ENCODE data around the gene SNX20.

- TF ChIP-seq POLR2A (IDR thresholded peaks at IDR 0.05), result no peak
- TF ChIP-seq, protein P1, sequence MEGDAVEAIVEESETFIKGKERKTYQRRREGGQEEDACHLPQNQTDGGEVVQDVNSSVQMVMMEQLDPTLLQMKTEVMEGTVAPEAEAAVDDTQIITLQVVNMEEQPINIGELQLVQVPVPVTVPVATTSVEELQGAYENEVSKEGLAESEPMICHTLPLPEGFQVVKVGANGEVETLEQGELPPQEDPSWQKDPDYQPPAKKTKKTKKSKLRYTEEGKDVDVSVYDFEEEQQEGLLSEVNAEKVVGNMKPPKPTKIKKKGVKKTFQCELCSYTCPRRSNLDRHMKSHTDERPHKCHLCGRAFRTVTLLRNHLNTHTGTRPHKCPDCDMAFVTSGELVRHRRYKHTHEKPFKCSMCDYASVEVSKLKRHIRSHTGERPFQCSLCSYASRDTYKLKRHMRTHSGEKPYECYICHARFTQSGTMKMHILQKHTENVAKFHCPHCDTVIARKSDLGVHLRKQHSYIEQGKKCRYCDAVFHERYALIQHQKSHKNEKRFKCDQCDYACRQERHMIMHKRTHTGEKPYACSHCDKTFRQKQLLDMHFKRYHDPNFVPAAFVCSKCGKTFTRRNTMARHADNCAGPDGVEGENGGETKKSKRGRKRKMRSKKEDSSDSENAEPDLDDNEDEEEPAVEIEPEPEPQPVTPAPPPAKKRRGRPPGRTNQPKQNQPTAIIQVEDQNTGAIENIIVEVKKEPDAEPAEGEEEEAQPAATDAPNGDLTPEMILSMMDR (IDR thresholded peaks at IDR 0.05), result no peak
Observed at GRCh38 chr16:50688083-50688482, 7.0 kb upstream of the SNX20 start.

Data from suprapubic skin (tissue), 3 donors.